SK-N-MC (cell line): Measurements from ENCODE around the gene GPC6.

Experiments used
- DNase-seq: peaks from one replicate; pipeline ENCODE4 v3.0.0-alpha.2; 2011; ENCODE audit warnings: low read depth, low spot score
- H3K27ac ChIP-seq: fragments of 200-600 bp; sonication (generic); 2 replicates; pipeline ENCODE4 v1.5.1; 2016; ENCODE audit warnings: mixed run types
- H3K36me3 ChIP-seq: fragments of 200-600 bp; sonication (generic); 2 replicates; pipeline ENCODE4 v1.6.1; 2017; ENCODE audit warnings: antibody characterized with exemption, low read length, mixed read lengths; ENCODE audit not compliant: insufficient read depth
- H3K4me3 ChIP-seq: fragments of 200-600 bp; sonication (generic); 2 replicates; pipeline ENCODE4 v1.5.1; 2016
- H3K9ac ChIP-seq: fragments of 200-600 bp; sonication (generic); 2 replicates; pipeline ENCODE4 v1.8.0; 2017; ENCODE audit warnings: mixed run types, mixed read lengths; ENCODE audit not compliant: insufficient read length
- H3K9me3 ChIP-seq: fragments of 200-600 bp; sonication (generic); 2 replicates; pipeline ENCODE4 v1.6.1; 2017; ENCODE audit warnings: low read depth, mild to moderate bottlenecking, antibody characterized with exemption, low read length, moderate library complexity, mixed read lengths
- EZH2 ChIP-seq: fragments of 200-600 bp; sonication (generic); IDR thresholded peaks from one replicate; pipeline ENCODE4 v1.6.1; 2017; ENCODE audit warnings: antibody characterized with exemption
- FOXP2 ChIP-seq: optimal IDR thresholded peaks from 2 replicates; pipeline ENCODE3; 2011; ENCODE audit warnings: mild to moderate bottlenecking, moderate library complexity; ENCODE audit not compliant: insufficient read depth; ENCODE audit errors: extremely low read length, control extremely low read depth
- POLR2AphosphoS5 ChIP-seq: IDR thresholded peaks from 2 replicates; pipeline ENCODE4 v1.6.1; 2012; ENCODE audit warnings: mild to moderate bottlenecking, low read depth, low read length, borderline replicate concordance

GPC6 gene

DNA sequence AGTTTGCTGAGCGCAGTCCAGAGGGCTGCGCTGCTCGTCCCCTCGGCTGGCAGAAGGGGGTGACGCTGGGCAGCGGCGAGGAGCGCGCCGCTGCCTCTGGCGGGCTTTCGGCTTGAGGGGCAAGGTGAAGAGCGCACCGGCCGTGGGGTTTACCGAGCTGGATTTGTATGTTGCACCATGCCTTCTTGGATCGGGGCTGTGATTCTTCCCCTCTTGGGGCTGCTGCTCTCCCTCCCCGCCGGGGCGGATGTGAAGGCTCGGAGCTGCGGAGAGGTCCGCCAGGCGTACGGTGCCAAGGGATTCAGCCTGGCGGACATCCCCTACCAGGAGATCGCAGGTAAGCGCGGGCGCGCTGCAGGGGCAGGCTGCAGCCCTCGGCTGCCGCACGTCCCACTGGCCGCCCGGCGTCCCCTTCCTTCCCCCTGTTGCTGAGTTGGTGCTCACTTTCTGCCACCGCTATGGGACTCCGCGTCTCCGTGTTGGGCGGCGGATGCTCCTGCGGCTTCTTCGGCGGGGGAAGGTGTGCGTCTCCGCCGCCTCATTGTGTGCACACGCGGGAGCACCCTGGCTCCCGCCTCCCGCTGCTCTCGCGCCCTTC lies 772 bp downstream of the GPC6 start:
- no peak for DNase-seq
- H3K9me3 ChIP-seq = no peaks in the 10 kb centered on the region
- H3K9ac ChIP-seq = peak overlapping the region; percentile 89
- H3K27ac ChIP-seq = peak overlapping the region; percentile 92
- H3K36me3 ChIP-seq = no peaks in the 10 kb centered on the region; the same call in 1 of the 2 replicates
- TF ChIP-seq POLR2AphosphoS5 (no peak; the same call in 1 of the 2 replicates), FOXP2 (no peak), EZH2 (no peak)
- peak overlapping the region; percentile 89 for H3K4me3 ChIP-seq

- no peaks in the 10 kb centered on the region for H3K9me3 ChIP-seq
- no peaks in the 10 kb centered on the region; the same call in 1 of the 2 replicates for H3K36me3 ChIP-seq
- DNase-seq = peak; percentile 70
- peak overlapping the region; percentile 89 for H3K9ac ChIP-seq
- TF ChIP-seq POLR2AphosphoS5 = peak; percentile 32
- TF ChIP-seq FOXP2 = no peak
- peak overlapping the region; percentile 92 for H3K27ac ChIP-seq
- peak overlapping the region; percentile 89 for H3K4me3 ChIP-seq
These were observed 1.5 kb downstream of the GPC6 start for GRCh38 chr13:93227878-93228642.

GRCh38 chr13:93228643-93228937 lies 2.0 kb downstream of the GPC6 start:
- Histone ChIP-seq H3K27ac (peak overlapping the region; percentile 92), H3K9ac (peak overlapping the region; percentile 89), H3K4me3 (peak overlapping the region; percentile 89), H3K9me3 (no peaks in the 10 kb centered on the region), H3K36me3 (peaks cover 4% of the 10 kb centered on the region)
- TF ChIP-seq FOXP2 = no peak
- no peak for TF ChIP-seq POLR2AphosphoS5
- TF ChIP-seq EZH2 = no peak
- DNase-seq = no peak

- Histone ChIP-seq H3K27ac (peak overlapping the region; percentile 77), H3K36me3 (peaks cover 5% of the 10 kb centered on the region), H3K9me3 (no peaks in the 10 kb centered on the region), H3K4me3 (peak overlapping the region; percentile 89), H3K9ac (peak overlapping the region; percentile 89)
- TF ChIP-seq POLR2AphosphoS5 (no peak), EZH2 (no peak), FOXP2 (no peak)
- no peak for DNase-seq
These were observed 3.8 kb downstream of the GPC6 start for GRCh38 chr13:93230261-93230855.

GRCh38 chr13:93231867-93232266 lies 5.3 kb downstream of the GPC6 start:
- Histone ChIP-seq H3K36me3 (peaks cover 12% of the 10 kb centered on the region), H3K9me3 (no peaks in the 10 kb centered on the region), H3K27ac (peak overlapping the region; percentile 83), H3K4me3 (peak overlapping the region; percentile 71), H3K9ac (peak overlapping the region; percentile 65)
- no peak for TF ChIP-seq POLR2AphosphoS5
- no peak for DNase-seq

- no peak overlapping the region for H3K9ac ChIP-seq
- no peak for DNase-seq
- H3K27ac ChIP-seq = no peak overlapping the region
- peaks cover 18% of the 10 kb centered on the region for H3K36me3 ChIP-seq
- H3K4me3 ChIP-seq = no peak overlapping the region
- H3K9me3 ChIP-seq = 0 out of 2 replicates have a peak, but pooled peaks cover 2% of the 10 kb centered on the region
- TF ChIP-seq POLR2AphosphoS5 (no peak), EZH2 (no peak), FOXP2 (no peak)
These were observed 7.4 kb downstream of the GPC6 start for GRCh38 chr13:93233997-93234416.

DNA sequence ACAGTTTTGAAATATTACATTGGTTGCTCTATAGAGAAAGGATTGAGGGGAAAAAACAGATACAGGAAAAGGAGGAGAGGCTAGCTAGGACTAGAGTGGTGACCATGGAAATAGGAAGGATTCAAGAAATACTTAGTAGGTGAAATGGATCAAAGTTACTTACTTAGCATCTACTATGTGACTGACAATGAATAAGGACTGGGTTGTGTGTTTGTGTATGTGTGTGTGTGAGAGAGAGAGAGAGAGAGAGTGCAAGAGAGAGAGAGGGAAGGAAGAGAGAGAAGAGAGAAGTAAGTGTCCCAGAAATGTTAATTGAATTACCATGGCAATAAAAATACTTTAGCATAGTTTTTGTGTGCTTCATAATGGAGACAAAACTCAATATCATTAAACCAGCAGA lies 7.9 kb downstream of the GPC6 start:
- H3K9ac ChIP-seq = no peak overlapping the region
- 0 out of 2 replicates have a peak, but pooled peaks cover 2% of the 10 kb centered on the region for H3K9me3 ChIP-seq
- H3K4me3 ChIP-seq = no peak overlapping the region
- 0 out of 2 replicates have a peak overlapping the region, but pooled peaks have one; percentile 35 for H3K27ac ChIP-seq
- H3K36me3 ChIP-seq = peaks cover 18% of the 10 kb centered on the region
- DNase-seq = no peak
- TF ChIP-seq POLR2AphosphoS5 (no peak), FOXP2 (no peak), EZH2 (no peak)

GRCh38 chr13:93235258-93236015 lies 8.8 kb downstream of the GPC6 start:
- Histone ChIP-seq H3K27ac (peak overlapping the region; percentile 35; the same call in 1 of the 2 replicates), H3K9me3 (0 out of 2 replicates have a peak, but pooled peaks cover 2% of the 10 kb centered on the region), H3K4me3 (no peak overlapping the region), H3K9ac (no peak overlapping the region), H3K36me3 (peaks cover 18% of the 10 kb centered on the region)
- TF ChIP-seq FOXP2 (no peak), EZH2 (no peak), POLR2AphosphoS5 (no peak)
- no peak for DNase-seq
